GM10248 (cell line): ENCODE data around the gene CACNA2D3.
"Not testable (repeated sequence)": the region's sequence is repeated elsewhere in the genome, so short reads cannot be mapped to it uniquely, and the experiment has no call there.

Source experiments
- CTCF ChIA-PET: fragments of 300-600 bp; sonication (Branson Sonifier 250); formaldehyde crosslinking; extraction: SDS; loops from one replicate; lab custom pipeline; 2021; ENCODE audit warnings: antibody characterized with exemption; lab: Yijun Ruan, JAX
- POLR2A ChIA-PET: fragments of 350-650 bp; sonication (Branson Sonifier 250); formaldehyde crosslinking; extraction: SDS; loops from one replicate; lab custom pipeline; 2020; ENCODE audit warnings: antibody characterized with exemption; lab: Yijun Ruan, JAX
- DNase-seq: peaks from one replicate; pipeline ENCODE4 v3.0.0; 2012; ENCODE audit errors: extremely low spot score
- CTCF ChIP-seq: IDR thresholded peaks from 2 replicates; pipeline ENCODE4 v1.5.1; 2012; ENCODE audit warnings: mild to moderate bottlenecking, low read depth; ENCODE audit errors: extremely low read depth, missing control alignments, control extremely low read depth

The CACNA2D3 gene

GRCh38 chr3:54086652-54087405, 35.5 kb upstream of the CACNA2D3 start:
- POLR2A ChIA-PET = no interaction called here
- no peak for TF ChIP-seq CTCF
- CTCF ChIA-PET = no interaction called here
- DNase-seq = no peak

GRCh38 chr3:54087581-54088410, 34.6 kb upstream of the CACNA2D3 start:
- CTCF ChIA-PET = no interaction called here

GRCh38 chr3:54093491-54094248, 28.7 kb upstream of the CACNA2D3 start:
- DNase-seq = no peak
- TF ChIP-seq CTCF = no peak
- ChIA-PET CTCF (interaction anchor here (1.1 kb wide), 1 partner anchor 12 kb away, joined by 4 read pairs; no protein-coding TSS in a partner anchor), POLR2A (no interaction called here)

More at GRCh38 chr3:54087581-54088410, 34.6 kb upstream of the CACNA2D3 start:
- no peak for TF ChIP-seq CTCF
- POLR2A ChIA-PET = no interaction called here
- no peak for DNase-seq

- TF ChIP-seq CTCF = no peak
- no peak for DNase-seq
- CTCF ChIA-PET = no interaction called here
- POLR2A ChIA-PET = no interaction called here
Observed at GRCh38 chr3:54094926-54095325, 27.4 kb upstream of the CACNA2D3 start.

GRCh38 chr3:54099381-54099780, 23.0 kb upstream of the CACNA2D3 start:
- no peak for TF ChIP-seq CTCF
- ChIA-PET CTCF (no interaction called here), POLR2A (no interaction called here)
- DNase-seq = no peak

- DNase-seq = no peak
- no peak for TF ChIP-seq CTCF
- ChIA-PET POLR2A (no interaction called here), CTCF (no interaction called here)
Observed at GRCh38 chr3:54104084-54104483, 18.3 kb upstream of the CACNA2D3 start.

GRCh38 chr3:54116129-54116528, 6.2 kb upstream of the CACNA2D3 start:
- POLR2A ChIA-PET, DNase-seq, CTCF ChIA-PET: not testable (repeated sequence)
